SH-SY5Y (cell line): ENCODE results near the gene ACSL4.

Source experiments
- GATA2 ChIP-seq: IDR thresholded peaks from 2 replicates; pipeline ENCODE4 v1.6.1; 2011; ENCODE audit warnings: mild to moderate bottlenecking, low read depth, low read length
- GATA3 ChIP-seq: IDR thresholded peaks from 2 replicates; pipeline ENCODE4 v1.6.1; 2011; ENCODE audit warnings: low read depth, mild to moderate bottlenecking, low read length, moderate library complexity

DNA sequence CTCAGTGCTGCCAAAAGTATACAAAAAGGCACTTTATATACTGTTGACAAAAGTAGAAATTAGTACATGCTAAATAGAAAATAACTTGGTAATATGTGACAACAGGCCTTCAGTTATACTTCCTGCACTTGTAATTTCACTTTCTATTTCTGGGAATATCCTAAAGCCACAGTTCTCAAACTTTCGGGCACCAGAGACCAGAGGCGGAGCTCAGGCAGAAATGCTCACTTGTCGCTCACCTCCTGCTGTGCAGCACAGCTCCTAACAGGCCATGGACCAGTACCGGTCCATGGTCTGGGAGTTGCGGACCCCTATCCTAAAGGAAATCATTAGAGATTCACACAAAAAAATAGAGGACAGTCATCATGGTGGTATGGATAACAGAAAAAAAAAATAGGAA, 25.7 kb downstream of the ACSL4 start:
- no peak for TF ChIP-seq GATA2
- TF ChIP-seq GATA3, result no peak
